Mesothelial cell of epicardium (in vitro differentiated cells): ENCODE measurements around the gene FZD4. TPM values are rescaled to one million over a fixed set of nuclear protein-coding genes. Genes with fewer than 3 reads are reported as not detected.

ENCODE experiments used
- DNase-seq, 2 experiments: peaks; one replicate each; pipeline ENCODE4 v3.0.0; 2021; ENCODE audit warnings: low spot score in 2 of 2; ENCODE audit not compliant: unreplicated experiment in 2 of 2
- H3K27ac Mint-ChIP-seq: 2 replicates; pipeline ENCODE4 v1.8.0; 2021; ENCODE audit warnings: mixed read lengths
- H3K27me3 Mint-ChIP-seq: 2 replicates; pipeline ENCODE4 v1.8.0; 2021; ENCODE audit warnings: low read depth, mixed read lengths
- H3K36me3 Mint-ChIP-seq: 2 replicates; pipeline ENCODE4 v1.8.0; 2021; ENCODE audit warnings: mixed read lengths
- H3K4me1 Mint-ChIP-seq: 2 replicates; pipeline ENCODE4 v1.8.0; 2021; ENCODE audit warnings: mixed read lengths
- H3K4me3 Mint-ChIP-seq: 2 replicates; pipeline ENCODE4 v1.8.0; 2021; ENCODE audit warnings: mild to moderate bottlenecking, moderate library complexity, mixed read lengths
- H3K9me3 Mint-ChIP-seq: 2 replicates; pipeline ENCODE4 v1.8.0; 2021; ENCODE audit warnings: mixed read lengths
- CTCF ChIP-seq: fragments of 200-600 bp; sonication (generic); IDR thresholded peaks from one replicate; pipeline ENCODE4 v1.5.0; 2021; ENCODE audit warnings: antibody characterized with exemption; ENCODE audit not compliant: unreplicated experiment
- total RNA-seq: library from RNA; stranded (reverse); gene quantifications from 3 replicates; pipeline ENCODE4 v1.2.1, GENCODE V29; 2021

FZD4 gene
- total RNA-seq, 1 donor from 2014 or later = 20.7 TPM

- no peak for TF ChIP-seq CTCF
- no peak overlapping the region for H3K27ac Mint-ChIP-seq
- H3K4me1 Mint-ChIP-seq = peaks cover 6% of the 10 kb centered on the region
- no peak overlapping the region for H3K4me3 Mint-ChIP-seq
- no peaks in the 10 kb centered on the region for H3K27me3 Mint-ChIP-seq
- DNase-seq = no peak
- peaks cover 19% of the 10 kb centered on the region for H3K36me3 Mint-ChIP-seq
- peaks cover 17% of the 10 kb centered on the region for H3K9me3 Mint-ChIP-seq
These were observed 44.6 kb downstream of the FZD4 start for GRCh38 chr11:86910592-86910991.

- H3K4me3 Mint-ChIP-seq = no peak overlapping the region
- no peak overlapping the region for H3K27ac Mint-ChIP-seq
- H3K4me1 Mint-ChIP-seq = peaks cover 16% of the 10 kb centered on the region
- no peak for DNase-seq
- peaks cover under 1% of the 10 kb centered on the region for H3K9me3 Mint-ChIP-seq
- no peaks in the 10 kb centered on the region for H3K36me3 Mint-ChIP-seq
- TF ChIP-seq CTCF = no peak
- no peaks in the 10 kb centered on the region for H3K27me3 Mint-ChIP-seq
These were observed 49.0 kb downstream of the FZD4 start for GRCh38 chr11:86906198-86906597.

- Mint-ChIP-seq H3K4me1 (peaks cover 16% of the 10 kb centered on the region), H3K36me3 (no peaks in the 10 kb centered on the region), H3K27me3 (no peaks in the 10 kb centered on the region), H3K27ac (no peak overlapping the region), H3K9me3 (no peaks in the 10 kb centered on the region), H3K4me3 (no peak overlapping the region)
- DNase-seq = no peak
- TF ChIP-seq CTCF = no peak
These were observed 49.9 kb downstream of the FZD4 start for GRCh38 chr11:86905252-86905651.

GRCh38 chr11:86904001-86904400 lies 51.2 kb downstream of the FZD4 start:
- Mint-ChIP-seq H3K4me3 (no peak overlapping the region), H3K27ac (no peak overlapping the region), H3K4me1 (peaks cover 16% of the 10 kb centered on the region), H3K9me3 (no peaks in the 10 kb centered on the region), H3K36me3 (no peaks in the 10 kb centered on the region), H3K27me3 (no peaks in the 10 kb centered on the region)
- no peak for TF ChIP-seq CTCF
- no peak for DNase-seq

GRCh38 chr11:86902345-86902744 lies 52.9 kb downstream of the FZD4 start:
- H3K4me1 Mint-ChIP-seq = peaks cover 23% of the 10 kb centered on the region
- no peaks in the 10 kb centered on the region for H3K36me3 Mint-ChIP-seq
- H3K9me3 Mint-ChIP-seq = no peaks in the 10 kb centered on the region
- H3K4me3 Mint-ChIP-seq = no peak overlapping the region
- no peak for TF ChIP-seq CTCF
- H3K27ac Mint-ChIP-seq = peak overlapping the region; percentile 32
- no peak for DNase-seq
- H3K27me3 Mint-ChIP-seq = no peaks in the 10 kb centered on the region

GRCh38 chr11:86901599-86901998 lies 53.6 kb downstream of the FZD4 start:
- no peaks in the 10 kb centered on the region for H3K9me3 Mint-ChIP-seq
- no peak for TF ChIP-seq CTCF
- no peak overlapping the region for H3K4me3 Mint-ChIP-seq
- H3K36me3 Mint-ChIP-seq = no peaks in the 10 kb centered on the region
- H3K4me1 Mint-ChIP-seq = peaks cover 27% of the 10 kb centered on the region
- H3K27ac Mint-ChIP-seq = no peak overlapping the region
- no peak for DNase-seq
- H3K27me3 Mint-ChIP-seq = no peaks in the 10 kb centered on the region
